Hepatocyte (in vitro differentiated cells): ENCODE results near the gene TWNK.

Source experiments
- EZH2 ChIP-seq: fragments of 200-600 bp; sonication (generic); IDR thresholded peaks from 2 replicates; pipeline ENCODE4 v1.6.1; 2016; ENCODE audit warnings: antibody characterized with exemption, mild to moderate bottlenecking, borderline replicate concordance
- TF ChIP-seq, protein P1 (sequence below): fragments of 200-600 bp; sonication (generic); IDR thresholded peaks from 2 replicates; pipeline ENCODE4 v1.5.1; 2016; ENCODE audit warnings: antibody characterized with exemption, mild to moderate bottlenecking; ENCODE audit not compliant: poor library complexity

DNA sequence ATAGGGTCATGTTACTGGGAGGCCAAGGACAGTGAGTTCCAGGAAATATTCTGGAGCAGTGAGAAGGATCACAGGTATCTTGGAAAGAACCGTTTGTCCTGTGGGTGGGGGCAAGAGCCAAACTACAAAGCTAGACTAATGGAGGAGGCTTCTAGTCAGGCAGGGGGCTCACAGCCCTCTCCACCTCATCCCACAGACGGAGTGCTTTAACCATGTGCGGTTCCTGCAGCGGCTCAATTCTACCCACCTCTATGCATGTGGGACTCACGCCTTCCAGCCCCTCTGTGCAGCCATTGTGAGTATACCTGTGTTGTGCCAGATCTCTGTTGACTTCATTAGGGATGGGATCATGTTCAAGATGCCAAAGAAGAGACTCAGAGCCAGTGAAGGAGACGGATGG, 9.9 kb upstream of the TWNK start:
- no peak for TF ChIP-seq EZH2
- TF ChIP-seq, protein P1, sequence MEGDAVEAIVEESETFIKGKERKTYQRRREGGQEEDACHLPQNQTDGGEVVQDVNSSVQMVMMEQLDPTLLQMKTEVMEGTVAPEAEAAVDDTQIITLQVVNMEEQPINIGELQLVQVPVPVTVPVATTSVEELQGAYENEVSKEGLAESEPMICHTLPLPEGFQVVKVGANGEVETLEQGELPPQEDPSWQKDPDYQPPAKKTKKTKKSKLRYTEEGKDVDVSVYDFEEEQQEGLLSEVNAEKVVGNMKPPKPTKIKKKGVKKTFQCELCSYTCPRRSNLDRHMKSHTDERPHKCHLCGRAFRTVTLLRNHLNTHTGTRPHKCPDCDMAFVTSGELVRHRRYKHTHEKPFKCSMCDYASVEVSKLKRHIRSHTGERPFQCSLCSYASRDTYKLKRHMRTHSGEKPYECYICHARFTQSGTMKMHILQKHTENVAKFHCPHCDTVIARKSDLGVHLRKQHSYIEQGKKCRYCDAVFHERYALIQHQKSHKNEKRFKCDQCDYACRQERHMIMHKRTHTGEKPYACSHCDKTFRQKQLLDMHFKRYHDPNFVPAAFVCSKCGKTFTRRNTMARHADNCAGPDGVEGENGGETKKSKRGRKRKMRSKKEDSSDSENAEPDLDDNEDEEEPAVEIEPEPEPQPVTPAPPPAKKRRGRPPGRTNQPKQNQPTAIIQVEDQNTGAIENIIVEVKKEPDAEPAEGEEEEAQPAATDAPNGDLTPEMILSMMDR, result no peak
